HG03066 (cell line): ENCODE measurements around the gene ENOX2.
"Not testable (repeated sequence)": the region's sequence is repeated elsewhere in the genome, so short reads cannot be mapped to it uniquely, and the experiment has no call there.

ENCODE experiments used
- ATAC-seq: cut with Tn5 transposase; IDR thresholded peaks from one replicate; pipeline ENCODE4 v1.9.1; 2021; ENCODE audit warnings: low read depth; ENCODE audit not compliant: unreplicated experiment

Gene ENOX2

DNA sequence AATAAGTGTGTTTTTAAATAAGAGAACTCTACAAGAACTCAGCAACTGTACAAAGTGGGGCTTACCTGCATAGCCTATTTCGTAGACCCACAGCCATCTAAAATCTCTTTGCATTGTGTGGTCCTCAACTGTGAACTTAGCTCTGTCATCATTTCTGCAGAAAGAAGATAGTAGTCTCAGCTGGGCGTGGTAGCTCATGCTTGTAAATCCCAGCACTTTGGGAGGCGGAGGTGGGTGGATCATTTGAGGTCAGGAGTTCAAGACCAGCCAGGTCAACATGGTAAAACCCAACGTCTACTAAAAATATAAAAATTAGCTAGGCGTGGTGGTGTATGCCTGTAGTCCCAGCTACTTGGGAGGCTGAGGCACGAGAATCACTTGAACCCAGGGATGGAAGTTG, 193.8 kb downstream of the ENOX2 start:
- not testable (repeated sequence) for ATAC-seq

DNA sequence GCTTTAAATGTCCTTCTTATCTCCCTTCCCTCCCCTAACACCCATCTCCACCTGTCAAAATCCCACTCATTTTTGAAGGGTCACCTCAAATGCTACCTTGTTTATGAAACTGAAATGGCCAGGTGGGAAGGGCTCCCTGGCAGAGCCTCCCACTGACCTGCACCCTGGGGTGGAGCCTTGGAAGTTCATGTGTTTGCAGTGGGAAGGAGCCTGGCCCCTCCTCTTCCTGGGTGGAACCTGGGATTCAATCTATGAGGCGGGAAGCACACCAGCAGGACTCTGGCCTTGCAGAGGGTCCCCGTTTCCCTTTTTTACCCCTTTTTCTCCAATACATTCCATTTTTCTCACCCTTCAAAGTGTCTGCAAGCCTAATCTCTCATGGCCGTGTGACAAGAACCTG, 197.4 kb downstream of the ENOX2 start:
- ATAC-seq: no peak

DNA sequence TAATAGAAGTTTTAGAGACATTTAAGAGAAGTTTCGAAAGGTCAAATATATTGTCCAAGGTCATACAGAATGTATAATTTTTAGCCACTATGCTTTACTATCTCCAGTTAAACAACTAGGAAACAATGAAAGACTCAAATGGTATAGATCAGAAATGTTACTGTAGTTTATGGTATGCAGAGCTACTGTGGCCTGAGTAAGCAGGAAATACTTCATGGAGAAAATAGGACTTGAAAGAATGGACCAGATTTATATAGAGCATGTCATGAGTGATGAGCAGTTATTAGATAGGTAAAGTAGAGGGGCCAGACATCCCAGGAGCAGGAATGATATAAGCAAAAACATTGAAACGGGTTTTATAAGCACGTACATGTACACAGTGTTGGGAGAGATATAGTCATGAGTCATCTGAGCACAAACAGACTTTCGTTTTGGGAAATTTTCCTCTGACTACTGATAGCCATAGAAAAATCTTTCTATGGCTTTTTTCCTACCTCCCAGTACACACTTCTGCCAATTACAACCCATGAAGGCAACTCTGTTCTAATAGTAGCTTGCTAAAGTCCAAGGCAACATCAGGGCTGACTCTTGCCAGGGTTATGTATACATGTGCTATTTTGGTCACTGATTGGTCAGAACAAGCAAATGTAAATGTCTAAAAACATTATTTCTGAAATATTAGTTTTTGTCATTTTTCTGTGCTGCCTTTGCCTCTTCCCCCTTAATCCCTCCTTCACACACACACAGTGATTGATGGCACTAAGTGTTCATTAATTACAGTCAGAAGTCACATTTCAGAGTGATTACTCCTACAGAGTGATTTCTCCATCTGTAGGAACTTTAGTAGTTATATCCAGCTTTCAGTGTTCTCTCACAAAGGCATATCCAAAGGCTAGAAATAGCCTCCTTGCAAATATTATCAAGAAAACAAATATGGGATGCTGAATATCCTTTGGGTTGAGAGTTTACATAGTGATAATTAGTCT, 198.7 kb downstream of the ENOX2 start:
- no peak for ATAC-seq

DNA sequence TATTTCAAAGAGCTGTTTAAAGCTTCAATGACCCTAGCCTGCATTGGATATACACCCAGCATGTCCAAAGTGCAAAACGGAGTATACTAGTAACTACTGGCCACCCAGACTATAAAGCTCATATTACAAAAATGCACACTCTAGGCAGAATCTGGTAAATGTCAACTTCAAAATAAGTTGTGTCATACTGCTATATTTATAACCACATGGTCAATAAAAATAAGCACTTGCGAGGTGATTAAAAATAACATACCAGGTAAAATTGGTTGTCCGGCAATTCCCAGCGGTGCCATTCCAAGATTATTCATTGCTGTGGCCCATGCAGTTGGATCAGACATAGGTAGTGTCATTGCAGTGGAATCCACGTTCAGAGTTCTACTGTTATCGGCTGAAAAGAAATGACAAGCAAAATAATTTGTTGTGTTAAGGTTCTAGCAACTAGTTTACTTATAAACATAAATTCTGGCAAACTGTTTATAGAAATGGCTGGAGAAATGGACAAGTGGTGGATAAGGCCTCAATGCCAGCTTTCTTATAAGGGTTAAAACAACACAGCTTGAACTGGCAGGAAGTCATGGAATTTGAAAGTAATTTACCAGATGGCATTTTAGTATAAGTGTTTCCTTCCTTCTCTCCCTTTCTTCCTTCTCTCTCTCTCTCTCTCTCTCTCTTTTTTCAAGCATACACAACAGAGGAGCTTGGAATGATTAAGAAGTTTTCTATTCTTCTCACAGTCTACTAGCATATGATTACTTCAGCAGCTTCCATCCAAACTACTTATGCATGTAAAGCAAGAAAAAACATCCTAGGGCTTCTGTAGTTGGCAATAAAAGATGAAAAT, 199.9 kb downstream of the ENOX2 start:
- no peak for ATAC-seq

DNA sequence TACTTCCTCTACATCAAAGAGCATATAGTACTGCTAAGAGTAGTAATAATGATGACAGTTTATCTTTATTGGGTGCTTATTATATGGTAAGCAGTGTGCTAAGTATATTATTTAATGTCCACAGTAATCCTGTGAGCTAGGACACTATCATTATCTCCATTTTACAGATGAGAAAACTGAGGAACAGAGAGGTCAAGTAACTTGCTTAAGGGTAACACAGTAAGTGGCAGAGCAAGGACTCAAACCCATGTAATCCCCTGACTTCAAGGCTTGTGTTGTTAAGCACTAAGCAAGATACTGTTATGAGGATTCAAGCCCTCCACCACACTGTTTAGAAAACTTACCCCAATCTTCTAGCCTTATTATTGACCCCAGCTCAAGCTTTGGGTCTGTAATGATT, 202.4 kb downstream of the ENOX2 start:
- no peak for ATAC-seq

DNA sequence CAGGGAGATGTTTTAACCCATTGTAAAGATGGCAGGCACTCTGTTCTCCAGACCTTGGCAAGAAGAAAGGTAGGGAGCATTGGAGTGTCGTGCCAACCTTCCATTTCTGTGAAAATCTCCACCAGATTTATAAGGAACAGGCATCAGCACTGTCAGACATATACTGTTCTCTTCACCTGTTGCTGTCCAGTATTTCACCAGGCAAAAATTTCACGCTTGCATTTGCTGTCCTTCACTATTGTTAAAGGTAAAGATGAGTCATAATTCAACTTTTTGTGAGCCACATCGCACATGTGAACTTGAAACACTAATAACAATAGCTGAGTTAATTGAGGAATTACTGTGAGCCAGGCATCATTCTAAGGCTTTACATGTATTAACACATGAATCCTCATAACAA, 203.4 kb downstream of the ENOX2 start:
- ATAC-seq: no peak

DNA sequence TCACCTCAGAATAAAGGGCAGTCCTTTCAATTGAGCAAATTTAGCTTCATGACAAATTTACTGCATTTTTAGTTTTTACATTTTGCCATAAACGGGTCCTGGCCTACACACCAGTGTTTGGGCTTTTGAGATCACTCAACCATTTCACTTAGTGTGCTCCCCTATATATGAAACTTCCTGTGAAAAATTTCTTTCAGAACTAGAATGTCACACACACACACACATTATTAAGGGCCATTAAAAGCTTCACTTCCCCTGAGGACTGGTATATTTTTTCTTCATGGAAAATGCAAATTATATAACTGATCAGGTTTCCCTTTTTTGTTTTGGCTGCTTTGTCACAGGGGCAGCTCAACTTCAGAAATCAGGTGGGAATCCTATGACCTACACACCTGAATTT, 206.5 kb downstream of the ENOX2 start:
- ATAC-seq: no peak

DNA sequence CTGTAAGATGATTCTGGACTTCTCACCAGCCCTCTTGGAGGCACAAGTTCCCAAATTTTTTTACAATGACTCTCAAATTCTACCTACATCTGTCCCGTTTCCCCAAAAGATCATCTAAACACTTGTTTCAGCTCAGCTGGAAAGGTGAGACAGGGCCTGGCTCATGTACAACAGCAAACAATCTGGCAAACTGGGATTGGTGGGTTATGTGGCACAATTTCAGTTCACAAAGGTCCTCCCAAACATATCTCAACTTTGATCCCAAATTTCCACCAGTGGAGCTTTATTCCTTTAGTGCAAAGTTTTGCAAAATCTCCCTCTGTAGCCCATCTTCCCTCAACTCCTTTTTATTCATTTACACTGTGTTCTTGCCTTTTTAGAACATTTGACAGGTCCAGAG, 207.1 kb downstream of the ENOX2 start:
- no peak for ATAC-seq

DNA sequence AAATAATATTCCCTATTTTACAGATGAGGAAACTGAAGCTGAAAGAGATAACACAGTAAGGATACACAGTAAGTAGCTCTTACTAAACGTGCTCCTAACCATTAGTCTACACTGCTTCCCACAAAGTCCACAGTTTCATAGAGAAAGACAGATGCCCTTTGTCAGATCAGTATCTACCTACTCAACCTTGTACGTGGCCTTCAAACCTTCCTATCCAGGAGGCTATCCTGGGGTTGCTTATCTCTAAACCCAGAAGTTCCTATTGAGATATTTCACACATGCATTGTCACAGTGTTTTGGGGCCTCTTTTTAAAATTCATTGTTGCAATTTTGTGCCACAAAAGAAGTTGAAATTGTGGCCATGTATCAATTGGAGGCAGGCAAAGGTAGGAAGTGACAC, 208.0 kb downstream of the ENOX2 start:
- no peak for ATAC-seq

DNA sequence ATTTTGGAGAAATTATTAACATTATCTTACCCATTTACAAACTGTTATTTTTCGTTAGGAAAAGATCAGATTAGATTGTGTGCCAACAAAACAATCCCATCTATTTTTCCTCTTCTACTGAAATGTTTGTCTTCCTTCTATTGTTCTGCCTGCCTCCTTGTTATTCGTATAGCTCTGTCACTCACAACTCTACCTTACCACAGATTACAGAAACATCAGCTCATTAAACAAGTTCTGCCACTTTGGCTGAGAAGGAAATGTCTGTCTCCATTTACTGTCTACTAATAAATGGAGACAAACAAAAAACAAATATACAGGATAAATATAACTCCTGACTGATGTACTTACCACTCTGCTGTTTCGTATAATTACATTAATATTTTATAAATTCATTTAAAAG, 211.4 kb downstream of the ENOX2 start:
- ATAC-seq: no peak

DNA sequence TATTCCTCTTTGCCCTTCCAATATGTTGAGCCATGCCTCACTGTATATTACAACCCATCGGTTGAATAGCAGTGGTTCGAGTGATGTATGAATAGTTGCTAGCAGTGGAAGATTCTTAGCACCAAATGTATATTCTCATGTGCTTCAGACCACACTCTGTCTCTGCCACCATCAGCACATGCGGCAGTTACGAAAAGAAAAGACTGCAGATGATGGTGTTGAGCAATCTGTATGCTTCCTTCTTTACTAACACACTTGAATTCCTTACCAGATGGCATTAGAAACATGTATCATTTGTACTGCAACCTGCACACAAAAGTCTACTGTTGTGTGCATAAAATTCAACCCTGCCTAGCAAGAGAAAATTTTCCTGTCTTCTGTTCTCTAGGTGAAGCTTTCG, 214.6 kb downstream of the ENOX2 start:
- ATAC-seq: no peak

DNA sequence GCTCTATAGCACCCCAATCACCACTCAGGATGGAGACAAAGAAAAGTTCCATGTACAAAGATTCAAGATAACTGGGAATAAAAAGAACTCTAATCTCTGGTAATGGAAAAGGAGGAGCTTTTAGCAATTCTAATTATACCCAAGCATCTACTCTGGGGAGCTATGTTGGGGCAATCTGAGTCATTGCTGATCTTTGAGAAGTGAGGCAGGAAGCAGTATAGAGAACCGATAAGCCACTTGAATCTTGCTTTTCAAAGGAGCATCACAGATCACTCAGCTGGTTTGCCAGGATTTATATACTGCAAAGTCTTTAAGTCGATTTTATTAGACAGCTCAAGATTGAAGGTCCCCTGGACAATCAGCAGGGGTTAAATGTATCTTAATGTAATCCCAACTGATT, 220.0 kb downstream of the ENOX2 start:
- no peak for ATAC-seq

DNA sequence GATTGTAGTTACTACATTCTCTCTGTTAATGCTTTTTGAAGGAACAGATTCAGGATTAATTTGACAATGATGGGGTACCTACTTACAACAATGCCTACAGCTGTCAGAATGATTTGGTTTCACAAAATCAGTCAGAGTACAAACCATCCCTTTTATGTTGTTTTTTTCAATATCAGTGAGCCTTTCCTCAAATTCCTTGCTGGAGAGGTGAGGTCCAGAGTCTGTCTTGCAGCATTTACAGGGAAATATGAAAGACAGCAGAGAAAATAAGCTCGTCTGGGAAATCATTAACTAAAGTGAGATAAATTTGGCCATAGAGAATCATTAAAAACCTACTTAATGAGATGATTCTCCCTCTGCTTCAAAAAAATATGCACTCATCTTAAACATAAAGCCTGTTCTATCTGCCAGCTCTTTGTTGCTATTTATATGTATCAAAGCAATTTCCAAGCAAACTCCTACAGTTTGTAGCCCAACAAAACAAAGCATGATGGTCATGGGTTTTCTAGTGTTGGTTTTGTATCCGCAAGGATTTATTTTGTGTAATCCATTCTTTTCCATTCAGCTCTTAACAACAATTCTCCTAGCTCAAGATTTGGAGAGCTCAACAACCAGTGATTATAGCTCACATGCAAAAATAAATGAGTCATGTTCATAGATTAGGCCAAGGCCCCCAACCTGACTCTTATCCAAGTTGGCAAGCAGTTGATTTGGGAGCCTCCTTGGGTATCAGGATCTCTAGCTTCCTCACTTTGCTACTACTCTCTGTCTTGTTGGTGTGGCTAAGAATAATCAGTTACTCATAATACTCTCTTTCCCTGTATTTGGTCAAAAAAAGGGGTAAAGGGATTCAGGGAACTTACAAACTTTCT, 222.6 kb downstream of the ENOX2 start:
- ATAC-seq: no peak

DNA sequence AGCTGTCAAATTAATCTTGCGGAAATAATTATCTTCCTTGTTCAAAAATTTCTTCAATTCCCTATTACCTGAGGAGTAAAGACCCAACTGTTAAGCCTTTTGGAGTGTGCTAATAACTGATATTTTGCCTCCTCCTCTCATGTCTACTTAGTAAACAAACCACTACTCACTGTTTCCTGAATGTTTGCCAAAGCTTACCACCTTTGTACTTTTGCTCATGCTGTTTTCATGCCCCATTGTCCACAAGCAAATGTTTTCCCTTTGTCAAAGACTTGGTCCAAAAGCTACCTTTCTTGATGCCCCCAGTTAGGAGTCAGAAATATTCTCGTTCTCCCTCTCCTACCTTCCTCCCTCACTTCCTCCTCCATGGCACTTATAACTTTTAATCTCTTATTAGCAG, 226.1 kb downstream of the ENOX2 start:
- ATAC-seq: no peak

DNA sequence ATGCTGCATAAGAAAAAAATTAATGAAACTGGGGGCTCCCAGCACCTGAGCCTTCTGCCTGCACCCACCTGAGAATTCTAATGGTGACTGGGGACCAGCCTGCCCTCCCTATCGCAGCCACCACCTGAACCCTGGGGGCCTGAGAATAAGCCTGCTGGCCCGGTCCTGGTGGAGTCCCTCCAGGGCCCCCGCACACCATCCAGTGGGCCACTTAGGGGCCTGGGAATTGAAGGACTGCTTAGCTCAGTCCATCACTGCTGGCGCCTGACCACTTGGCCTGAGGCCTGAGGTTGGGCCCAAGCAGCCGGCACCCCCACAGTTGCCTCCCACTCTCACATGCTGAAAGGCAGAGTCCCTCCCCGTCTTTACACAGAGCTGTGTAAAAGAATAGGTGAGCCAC, 230.8 kb downstream of the ENOX2 start:
- ATAC-seq: no peak

DNA sequence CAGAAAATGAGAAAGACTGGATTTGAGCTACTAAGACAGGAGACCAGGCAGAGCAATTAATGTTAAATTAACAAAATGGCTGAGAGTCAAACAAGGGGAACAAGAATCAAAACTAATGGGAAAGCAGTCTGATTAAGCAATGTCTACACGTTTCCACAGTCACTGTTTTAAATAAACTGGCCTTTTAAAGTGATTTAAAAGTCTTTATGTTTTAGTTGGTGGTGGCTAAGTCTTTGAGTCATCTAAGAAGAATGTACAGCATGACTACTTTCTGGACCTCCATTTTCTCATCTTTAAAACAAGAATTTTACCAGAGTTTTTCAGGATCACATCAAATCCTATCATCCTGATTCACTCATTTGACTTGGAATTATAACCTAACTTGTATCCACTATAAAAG, 233.8 kb downstream of the ENOX2 start:
- no peak for ATAC-seq

DNA sequence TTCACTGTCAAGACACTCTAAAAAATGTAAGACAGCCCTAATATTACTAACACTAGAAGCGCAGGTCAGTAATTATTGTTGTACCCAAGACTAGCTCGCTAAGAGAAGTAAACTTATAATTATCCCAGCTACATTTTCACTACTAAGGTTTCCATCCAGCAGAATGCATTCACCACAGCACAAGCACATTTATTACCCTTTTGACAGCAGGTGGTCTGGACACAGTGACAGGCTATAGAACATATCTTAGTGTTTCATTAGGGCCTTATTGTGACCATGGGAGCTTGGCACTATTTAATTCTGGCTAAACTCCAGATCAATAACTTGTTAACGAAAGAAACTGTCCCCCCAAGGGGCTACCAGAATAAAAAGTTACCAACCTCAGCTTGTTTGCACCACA, 237.7 kb downstream of the ENOX2 start:
- ATAC-seq: no peak

DNA sequence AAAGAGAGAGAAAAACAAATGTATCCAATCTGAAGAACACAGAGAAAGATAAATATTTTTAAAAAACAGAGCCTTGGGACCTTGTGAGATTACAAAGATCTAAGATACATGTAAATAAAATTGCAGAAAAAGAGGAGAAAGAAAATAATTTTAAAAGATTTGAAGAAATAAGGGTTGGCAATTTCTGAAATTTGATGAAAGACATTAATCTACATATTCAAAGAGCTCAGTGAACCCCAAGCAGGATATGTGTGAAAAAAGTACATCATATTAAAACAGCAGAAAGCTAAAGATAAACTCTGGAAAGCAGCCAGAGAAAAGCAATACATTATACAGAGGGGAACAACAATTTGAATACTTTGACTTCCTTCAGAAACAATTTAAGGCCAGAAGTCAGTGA, 244.7 kb downstream of the ENOX2 start:
- ATAC-seq: no peak

DNA sequence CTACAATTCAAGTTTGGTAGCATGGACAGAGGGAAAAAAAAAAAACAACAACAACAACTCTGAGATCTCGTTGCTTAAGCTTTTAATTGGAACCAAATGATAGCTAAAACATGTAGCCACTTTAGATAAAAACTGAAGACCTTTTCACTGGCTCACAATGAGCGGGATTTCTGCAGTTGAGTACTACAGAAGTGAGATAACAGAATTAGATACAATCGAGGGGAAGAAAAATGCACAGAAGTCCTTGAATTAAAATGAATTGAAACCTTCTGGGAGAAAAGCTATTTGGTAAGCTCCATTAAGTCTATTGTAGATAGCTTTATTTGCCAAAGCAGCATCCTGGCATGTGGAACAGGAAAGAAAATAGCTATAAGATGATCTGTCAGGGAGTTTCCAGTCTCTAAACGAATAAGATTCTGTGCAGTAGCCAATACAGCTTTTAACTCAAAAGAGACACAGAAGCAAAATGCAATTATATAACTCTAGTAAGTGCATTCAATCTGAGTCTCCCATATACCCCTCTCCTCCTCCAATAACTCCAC, 248.5 kb downstream of the ENOX2 start:
- ATAC-seq: no peak

DNA sequence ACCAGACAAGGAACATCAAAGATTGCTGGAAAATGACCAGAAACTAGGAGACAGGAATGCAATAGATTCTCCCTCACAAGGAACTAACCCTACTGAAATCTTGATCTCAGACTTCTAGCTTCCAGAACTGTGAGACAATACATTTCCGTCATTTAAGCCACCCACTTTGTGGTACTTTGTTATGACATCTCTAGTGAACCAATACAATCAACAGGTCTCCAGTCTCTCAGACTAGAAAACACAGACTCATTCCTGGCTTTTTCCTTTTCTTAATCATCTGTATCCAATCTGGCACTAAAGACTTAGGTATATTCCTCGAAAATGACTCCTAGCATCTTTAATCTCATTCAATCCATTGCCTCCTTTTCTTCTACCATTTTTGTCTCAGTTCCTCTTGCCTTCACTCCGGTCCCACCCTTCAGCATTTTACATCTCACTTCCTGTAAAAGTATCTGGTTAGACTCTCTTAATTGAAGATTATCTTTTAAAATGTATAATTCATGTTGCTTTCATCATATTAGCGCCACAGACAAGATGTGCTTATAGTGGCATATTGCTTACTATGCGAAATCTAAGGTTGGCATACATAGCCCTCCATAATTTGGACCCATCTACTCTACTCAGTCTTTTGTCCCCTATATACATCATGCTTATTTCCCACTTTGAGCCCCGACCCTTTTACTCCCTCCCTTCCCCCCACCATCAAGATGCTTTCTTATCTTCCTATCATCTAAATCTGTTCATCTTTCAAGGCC, 250.0 kb downstream of the ENOX2 start:
- ATAC-seq: no peak
